Dermis microvascular lymphatic vessel endothelial cell (primary cell): ENCODE results near the gene FRMPD2. TPM values are rescaled to one million over a fixed set of nuclear protein-coding genes. Genes with fewer than 3 reads are reported as not detected.
"Not testable (repeated sequence)": the region's sequence is repeated elsewhere in the genome, so short reads cannot be mapped to it uniquely, and the experiment has no call there.

Source experiments
- DNase-seq, 2 donors: peaks; one replicate each; pipeline versions ENCODE4 v3.0.0 to v3.0.0-alpha.2; 2010; ENCODE audit warnings: low read depth in 2 of 2
- total RNA-seq: library from RNA; depleted of rRNA; stranded (reverse); fragments of >200 nt; gene quantifications from 2 replicates; pipeline ENCODE4 v1.2.1, GENCODE V29; 2014

The FRMPD2 gene
- total RNA-seq, 1 donor from 2014 or later = 0.13 TPM

- DNase-seq = not testable (repeated sequence)
These were observed 133.5 kb downstream of the FRMPD2 start for GRCh38 chr10:48140949-48141348.

- DNase-seq = not testable (repeated sequence)
These were observed 134.3 kb downstream of the FRMPD2 start for GRCh38 chr10:48139953-48140850.

GRCh38 chr10:48128954-48129353, 145.5 kb downstream of the FRMPD2 start:
- not testable (repeated sequence) for DNase-seq

- DNase-seq = not testable (repeated sequence)
These were observed 148.2 kb downstream of the FRMPD2 start for GRCh38 chr10:48126251-48126650.

GRCh38 chr10:48125631-48126030, 148.9 kb downstream of the FRMPD2 start:
- not testable (repeated sequence) for DNase-seq

- not testable (repeated sequence) for DNase-seq
These were observed 151.9 kb downstream of the FRMPD2 start for GRCh38 chr10:48122618-48123017.

- DNase-seq = not testable (repeated sequence)
These were observed 164.2 kb downstream of the FRMPD2 start for GRCh38 chr10:48110277-48110676.

Other genes starting within 250 kb of the FRMPD2 start
- gene MAPK8, start 32.0 kb upstream of the FRMPD2 start, total RNA-seq = 32.3 and 46.3 TPM in 2 replicates